Fibroblast of gingiva (primary cell): ENCODE results near the gene TUBB4A.
A peak's percentile ranks its signal among the peaks of the same experiment; 100 is the strongest.

Experiments used
- DNase-seq: peaks from one replicate; pipeline ENCODE4 v3.0.0-alpha.2; 2011; ENCODE audit warnings: low read depth

The TUBB4A gene

DNA sequence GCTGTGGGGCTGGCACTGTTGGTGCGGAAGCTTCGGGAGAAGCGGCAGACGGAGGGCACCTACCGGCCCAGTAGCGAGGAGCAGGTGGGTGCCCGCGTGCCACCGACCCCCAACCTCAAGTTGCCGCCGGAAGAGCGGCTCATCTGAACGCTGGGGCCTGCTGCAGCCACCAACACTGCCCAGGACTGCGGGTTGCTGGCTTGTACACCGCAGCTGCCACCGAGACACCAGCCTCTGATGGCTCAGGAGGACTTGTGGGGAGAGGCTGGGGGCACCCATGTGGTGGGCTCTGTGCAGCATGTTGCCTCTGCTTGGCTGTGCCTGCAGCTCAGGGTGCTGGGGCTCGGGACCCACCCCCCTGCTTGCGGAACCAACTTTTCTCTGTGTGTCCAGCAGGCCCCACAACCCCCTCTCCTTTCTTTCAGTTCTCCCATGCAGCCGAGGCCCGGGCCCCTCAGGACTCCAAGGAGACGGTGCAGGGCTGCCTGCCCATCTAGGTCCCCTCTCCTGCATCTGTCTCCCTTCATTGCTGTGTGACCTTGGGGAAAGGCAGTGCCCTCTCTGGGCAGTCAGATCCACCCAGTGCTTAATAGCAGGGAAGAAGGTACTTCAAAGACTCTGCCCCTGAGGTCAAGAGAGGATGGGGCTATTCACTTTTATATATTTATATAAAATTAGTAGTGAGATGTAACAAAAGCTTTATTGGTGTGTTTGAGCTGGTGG, 35.4 kb downstream of the TUBB4A start:
- DNase-seq, result no peak

DNA sequence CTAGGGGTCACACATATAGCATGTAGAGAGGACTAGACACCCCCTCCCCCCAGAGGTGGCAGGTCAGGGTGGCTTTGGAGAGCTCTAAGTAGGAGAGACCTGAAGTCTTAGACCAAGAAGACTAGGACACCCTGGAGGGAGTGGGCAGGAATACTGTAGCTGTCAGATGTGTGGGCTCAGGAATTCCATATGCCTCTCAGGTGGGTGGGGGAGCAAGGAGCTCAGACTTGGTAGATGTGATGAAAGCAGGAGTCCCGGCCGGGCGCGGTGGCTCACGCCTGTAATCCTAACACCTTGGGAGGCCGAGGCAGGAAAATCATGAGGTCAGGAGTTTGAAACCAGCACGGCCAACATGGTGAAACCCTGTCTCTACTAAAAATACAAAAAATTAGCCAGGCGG, 36.4 kb downstream of the TUBB4A start:
- no peak for DNase-seq

DNA sequence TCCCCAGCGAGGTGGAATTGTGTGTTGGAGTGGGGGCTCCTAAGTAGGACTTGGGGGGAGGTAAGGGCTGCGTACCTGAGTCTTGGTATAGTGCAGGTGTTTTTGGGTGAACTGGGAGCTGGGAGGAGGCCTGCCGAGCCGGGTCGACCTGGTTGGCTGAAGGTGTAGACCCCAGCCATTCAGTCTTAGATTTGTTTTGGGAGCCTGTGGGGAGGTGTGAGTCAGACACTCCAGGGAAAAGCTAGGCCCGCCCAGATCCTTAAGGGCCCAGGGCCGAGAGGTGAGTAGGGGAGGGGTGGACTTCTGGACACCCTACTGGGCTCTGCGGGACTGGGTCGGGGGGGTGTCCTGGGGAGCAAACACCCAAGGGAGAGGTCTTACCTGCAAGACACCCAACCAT, 37.1 kb downstream of the TUBB4A start:
- DNase-seq, result no peak

DNA sequence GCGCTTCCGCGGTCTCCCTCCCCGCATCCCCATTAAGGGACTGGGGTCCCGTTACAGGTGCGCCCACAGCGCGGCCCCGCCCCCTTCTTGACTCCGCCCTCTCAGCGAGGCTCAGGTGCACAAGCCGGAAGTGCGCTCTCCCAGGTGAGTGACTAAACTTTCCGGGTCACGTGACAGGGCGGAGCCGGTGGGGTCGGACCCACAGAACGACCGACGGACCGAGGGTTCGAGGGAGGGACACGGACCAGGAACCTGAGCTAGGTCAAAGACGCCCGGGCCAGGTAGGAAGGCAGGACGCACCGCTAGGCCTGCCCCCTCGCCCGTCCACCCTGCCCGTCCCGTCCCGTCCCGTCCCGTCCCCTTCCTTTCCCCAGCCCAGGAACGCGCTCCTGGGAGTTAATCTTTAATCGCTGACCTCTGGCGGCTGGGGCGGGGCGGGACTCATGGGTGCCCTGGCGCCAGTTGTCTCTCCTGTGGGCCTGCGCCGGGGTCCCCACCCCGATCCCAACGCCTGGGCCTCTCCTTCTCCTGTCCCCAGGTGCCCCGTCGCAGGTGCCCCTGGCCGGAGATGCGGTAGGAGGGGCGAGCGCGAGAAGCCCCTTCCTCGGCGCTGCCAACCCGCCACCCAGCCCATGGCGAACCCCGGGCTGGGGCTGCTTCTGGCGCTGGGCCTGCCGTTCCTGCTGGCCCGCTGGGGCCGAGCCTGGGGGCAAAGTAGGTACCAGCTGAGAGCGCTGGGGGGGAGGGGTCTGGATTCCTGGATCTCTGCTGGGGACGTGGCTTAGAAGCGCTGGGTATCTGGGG, 37.8 kb downstream of the TUBB4A start, which contains the start of gene CRB3:
CRB3 (plus strand) TSS at position 202 of the 804 bp plus-strand sequence; CDS start at position 633, 431 bp downstream.
- DNase-seq, result no peak

- DNase-seq, result peak; percentile 99
Observed at GRCh38 chr19:6460099-6460884, 41.8 kb downstream of the TUBB4A start.

DNA sequence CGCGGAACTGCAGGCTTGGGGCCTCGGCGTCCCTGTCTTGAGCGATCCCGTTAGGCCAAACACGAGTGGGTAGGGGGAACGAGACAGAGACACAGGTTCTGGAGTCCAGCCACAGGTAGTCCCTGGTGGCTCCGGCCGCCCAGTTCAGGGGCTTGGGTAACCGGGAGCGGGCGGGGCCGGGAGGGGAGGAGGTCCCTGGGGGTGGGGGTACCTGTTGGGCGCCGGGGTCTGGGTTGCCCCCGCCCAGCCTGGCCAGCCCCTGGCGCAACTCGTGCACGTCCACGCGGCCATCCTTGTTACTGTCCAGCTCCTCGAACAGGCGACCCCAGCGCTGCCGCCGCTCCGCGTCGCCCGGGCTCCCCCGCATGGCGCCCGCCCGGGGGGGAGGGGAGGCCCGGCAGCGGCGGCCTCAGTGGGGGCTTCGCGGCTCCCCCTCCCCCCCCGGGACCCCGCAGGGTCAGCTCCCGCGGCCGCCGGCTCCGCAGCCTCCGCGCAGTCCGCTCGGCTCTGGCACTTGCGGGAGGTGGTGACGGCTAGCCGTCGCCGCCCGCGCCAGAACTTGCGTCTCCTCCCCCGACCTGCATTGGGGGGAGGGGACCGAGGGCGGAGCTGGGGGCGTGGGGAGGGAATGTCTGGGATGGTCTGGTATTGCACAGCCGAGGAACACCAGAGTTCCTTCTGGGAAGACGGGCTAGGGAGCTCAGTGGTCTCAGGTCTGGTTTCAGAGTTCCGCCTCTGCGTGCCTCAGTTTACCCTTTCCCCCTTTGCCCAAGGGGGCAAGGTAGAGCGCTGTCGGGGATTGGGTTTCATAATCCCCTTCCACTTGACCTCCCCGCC, 42.6 kb downstream of the TUBB4A start, which contains the start of gene SLC25A23:
SLC25A23 (minus strand) TSS at position 531 of the 837 bp plus-strand sequence; CDS start at position 367, 164 bp downstream.
- peak; percentile 76 for DNase-seq

DNA sequence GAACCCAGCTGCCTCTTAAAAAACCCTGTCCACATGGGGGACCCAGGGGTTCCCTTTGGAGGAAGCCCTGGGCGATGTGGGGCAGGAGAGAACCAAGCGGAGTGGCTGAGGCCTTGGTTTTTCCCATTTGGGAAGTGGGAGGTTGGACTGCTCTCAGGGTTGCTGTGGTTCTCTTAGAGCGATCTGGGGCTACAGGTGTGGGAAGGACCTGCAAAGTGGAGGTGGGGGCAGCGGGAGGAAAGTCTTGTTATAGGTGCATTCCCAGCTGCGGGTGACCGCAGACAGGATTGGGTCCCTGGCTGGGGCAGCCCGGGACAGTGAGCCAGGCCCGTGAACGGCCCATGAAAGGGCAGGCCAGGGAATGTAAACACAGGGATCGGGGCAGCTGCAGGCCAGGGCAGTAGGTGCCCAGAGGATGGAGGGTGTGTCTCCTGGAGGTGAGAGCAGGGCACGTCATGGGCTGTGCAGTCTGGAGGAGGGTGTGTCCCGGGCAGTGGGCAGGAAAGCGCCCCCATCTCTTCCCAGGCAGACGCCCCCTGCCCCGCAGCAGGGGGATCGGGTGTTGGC, 43.3 kb downstream of the TUBB4A start:
- DNase-seq, result no peak

DNA sequence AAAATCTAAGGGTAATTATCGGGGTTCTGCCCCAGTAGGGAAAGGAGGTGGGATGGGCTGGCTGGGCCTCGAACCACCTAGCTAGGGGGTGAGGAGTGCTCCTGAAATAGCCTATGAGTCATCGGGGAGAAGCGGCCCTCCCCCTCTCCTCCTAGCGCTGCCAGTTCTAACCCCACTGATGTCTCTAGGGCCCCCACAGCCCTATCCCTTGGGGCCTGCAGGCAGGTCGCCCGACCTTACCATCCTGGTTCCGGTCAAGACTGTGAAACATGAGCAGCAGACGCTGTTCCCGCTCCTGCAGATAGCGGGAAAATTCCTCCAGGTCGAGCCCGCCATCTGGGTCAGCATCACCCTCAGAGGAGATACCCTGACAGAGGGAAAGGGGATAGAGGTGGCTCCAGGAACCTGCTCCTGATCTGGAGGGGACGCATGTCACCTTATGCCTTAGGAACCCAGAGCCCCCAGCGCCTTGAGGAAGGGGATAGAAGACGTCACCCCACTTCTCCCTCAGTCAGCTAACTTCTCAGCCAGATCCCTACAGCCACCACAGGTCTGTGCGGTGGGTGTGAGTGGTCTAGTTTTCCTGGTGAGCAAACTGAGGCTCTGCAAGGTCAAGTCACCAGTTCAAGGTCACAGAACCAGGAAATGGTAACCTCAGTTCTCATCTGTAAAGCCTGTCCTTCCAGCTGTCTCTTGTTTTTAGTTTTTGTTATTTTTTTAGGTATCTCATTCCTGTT, 44.0 kb downstream of the TUBB4A start:
- no peak for DNase-seq

- DNase-seq, result no peak
Observed at GRCh38 chr19:6455924-6456323, 46.2 kb downstream of the TUBB4A start.

DNA sequence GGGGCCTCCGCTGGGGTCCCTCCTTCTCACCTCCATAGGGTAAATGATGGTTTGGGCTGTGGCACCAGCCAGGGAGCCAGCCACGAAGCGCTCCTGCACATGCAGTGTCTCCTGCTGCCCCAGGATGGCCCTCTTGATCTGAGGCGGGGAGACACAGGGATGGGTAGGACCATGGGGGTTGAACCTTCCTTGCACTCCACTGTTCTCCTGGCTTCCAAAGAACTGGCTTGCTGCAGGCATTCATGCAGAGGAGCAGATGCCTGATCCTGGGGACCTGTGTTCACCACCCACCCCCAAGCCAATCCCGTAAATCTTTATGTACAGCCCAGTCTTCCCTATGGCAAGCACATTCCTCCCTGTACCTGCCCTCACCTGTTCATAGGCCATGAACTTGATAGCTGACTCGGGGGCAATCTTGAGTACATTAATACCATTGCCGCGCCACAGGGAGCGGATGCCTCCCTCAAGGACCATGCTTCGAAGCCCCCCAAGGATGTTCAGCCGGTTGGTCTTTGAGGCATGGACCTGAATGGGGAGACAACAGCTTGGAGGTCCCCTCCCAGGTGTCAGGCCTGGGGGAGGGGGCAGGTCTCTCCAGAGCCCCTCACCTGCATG, 48.1 kb downstream of the TUBB4A start:
- no peak for DNase-seq

GRCh38 chr19:6452899-6453298, 49.2 kb downstream of the TUBB4A start:
- DNase-seq, result no peak

DNA sequence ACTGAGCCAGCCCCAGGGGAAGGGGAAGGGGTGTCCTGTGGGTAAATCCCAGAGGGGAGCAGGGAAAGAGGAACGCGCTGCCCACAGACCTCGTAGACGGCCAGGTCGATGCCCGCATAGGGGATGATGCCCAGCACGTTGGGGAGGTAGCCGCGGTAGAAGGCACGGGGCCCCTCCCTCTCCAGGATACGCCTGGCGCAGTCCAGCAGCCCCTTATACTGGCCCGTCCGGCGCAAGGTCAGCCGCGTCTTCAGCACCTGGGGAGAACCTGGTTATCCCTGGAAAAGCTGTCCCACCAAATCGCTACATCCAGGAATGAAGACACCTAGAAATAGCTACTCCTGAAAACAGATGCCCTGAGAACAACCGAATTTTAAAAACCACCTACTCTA, 49.9 kb downstream of the TUBB4A start:
- DNase-seq, result no peak

GRCh38 chr19:6451583-6452222, 50.4 kb downstream of the TUBB4A start:
- DNase-seq, result no peak

- no peak for DNase-seq
Observed at GRCh38 chr19:6450166-6450565, 51.9 kb downstream of the TUBB4A start.

GRCh38 chr19:6448045-6448444, 54.1 kb downstream of the TUBB4A start:
- DNase-seq, result no peak

- DNase-seq, result no peak
Observed at GRCh38 chr19:6446452-6446851, 55.7 kb downstream of the TUBB4A start.
